Ramos (cell line): Measurements from ENCODE around the gene GALT.

Source experiments
- in situ Hi-C: fragments of 300-500 bp; cut with MboI; formaldehyde crosslinking; loops from one replicate; pipeline ENCODE4 v1.14.3; 2022; ENCODE audit warnings: low sequenced_read_pairs; ENCODE audit not compliant: unreplicated experiment

The GALT gene

DNA sequence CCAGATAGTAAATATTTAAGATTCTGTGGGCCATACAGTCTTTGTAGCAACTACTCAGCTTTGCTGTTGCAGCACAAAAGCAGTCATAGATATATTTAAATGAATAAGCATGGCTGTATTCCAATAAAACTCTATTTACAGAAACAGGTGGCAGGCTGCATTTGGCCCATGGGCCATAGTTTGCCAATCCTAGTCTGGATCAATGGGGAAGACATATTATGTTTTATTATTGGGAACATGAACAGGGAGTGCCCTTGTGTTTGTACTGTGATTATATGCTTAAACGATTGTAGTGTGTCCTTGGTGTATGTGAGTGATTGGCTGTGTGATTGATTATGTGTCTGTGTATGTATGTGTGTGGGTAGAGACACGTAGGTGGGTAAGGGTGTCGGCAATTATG, 28.0 kb downstream of the GALT start:
- in situ Hi-C loops = no loop called here

DNA sequence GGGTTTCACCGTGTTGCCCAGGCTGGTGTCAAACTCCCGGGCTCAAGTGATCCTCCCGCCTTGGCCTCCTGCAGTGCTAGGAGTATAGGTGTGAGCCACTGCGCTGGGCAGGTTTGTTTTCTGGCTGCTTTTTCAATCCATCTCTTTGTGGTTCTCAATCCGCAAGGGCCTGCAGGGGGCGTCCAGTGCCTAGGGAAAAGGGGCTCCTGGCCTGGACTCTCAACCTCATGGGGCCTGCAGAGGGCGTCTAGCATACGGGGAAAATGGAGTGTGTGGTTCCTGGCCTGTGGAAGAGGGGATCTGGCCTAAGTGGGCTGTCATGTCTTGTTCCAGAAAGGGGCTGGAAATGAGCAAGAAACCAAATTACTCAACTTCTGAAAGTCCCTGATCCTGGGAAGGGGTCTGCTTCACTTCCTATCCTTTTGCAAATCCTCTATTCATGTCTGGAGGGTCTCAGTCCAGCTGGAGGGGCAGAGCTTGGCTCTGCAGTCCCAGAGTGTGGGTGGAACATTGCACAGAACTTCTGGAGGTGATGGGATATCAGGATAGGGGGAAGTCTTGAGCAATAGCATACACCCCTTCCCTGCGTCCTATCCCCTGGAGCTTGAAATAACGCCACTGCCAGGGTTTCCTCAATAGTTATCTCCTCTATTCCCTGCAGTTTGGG, 28.7 kb downstream of the GALT start:
- in situ Hi-C loops = no loop called here

GRCh38 chr9:34675869-34676268, 29.4 kb downstream of the GALT start:
- in situ Hi-C loops = no loop called here

DNA sequence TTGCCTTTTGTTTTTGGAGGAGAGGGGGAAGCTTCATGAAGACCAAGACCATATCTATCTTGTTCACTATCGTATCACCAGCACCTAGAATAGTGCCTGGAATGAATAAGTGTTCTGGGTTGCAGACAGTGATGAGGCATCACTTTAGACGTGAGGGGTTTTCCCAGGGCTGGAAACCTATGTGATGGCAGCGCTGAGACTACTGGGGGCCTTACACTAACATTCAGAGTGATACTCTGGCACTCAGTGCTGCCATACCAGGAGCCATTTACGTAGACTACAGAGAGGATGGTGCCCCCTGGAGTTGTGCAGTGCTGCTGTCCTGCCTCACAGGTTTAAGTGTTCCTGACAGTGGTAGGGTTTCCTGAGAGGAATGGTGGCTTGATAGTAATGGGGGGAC, 37.7 kb downstream of the GALT start:
- in situ Hi-C loops = no loop called here

DNA sequence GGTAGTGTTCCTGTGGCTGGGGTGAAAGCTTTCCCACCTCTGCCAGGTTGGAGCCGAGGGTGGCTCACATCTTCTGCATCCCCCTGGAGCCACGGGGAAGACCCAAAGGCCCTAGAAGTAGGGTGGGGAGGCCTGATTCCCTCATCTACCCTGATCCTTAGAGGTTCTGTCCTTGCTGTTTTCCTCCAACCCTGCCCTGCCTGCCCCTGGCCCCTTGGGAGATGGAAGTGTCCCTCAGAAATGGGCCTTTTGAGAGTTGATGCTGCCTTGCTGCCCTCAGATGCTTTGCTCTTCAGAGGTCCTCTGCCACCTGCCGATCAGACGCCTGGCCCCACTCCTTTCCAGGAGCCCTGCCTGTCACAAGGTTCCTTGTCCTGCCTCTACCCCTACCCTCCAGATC, 38.3 kb downstream of the GALT start:
- in situ Hi-C loops = no loop called here

DNA sequence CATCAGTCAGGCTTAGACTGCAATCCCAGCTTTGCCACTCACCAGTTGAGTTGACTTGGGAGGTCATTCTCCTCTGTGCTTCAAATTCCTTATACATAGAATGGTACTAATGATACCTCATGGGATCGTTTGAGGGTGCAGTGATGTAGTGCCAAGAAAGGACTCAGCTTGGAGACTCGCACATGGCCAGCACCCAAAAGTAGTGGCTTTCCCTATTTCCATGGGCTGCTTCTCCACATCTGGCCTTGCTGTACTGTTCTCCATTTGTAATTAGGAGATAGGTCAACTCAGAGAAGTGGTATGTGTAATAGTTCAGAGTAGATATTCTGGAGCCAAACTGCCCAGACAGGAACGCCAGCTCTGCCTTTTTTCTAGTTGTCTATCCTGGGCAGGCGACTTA, 39.1 kb downstream of the GALT start:
- in situ Hi-C loops = no loop called here

DNA sequence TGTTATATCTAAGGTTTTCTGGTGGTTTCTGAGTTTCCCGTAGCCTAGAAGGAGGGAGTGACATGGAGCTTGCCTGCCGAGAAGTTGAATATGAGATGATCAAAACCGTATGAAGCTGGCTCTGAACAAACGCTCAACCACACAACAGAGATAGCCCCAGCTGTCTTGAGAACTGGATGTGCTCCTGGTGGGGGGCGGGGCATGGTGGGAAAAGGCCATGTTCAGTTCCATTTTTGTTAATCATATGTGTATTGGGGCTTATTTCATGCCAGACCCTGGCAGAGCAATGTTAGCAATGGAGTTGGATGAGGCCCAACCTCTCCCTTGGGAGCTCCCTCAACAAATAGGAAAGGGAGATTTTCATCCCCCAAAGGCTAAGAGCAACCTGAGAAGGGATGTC, 39.8 kb downstream of the GALT start:
- in situ Hi-C loops = no loop called here

- in situ Hi-C loops = no loop called here
Observed at GRCh38 chr9:34686732-34687131, 40.3 kb downstream of the GALT start.

DNA sequence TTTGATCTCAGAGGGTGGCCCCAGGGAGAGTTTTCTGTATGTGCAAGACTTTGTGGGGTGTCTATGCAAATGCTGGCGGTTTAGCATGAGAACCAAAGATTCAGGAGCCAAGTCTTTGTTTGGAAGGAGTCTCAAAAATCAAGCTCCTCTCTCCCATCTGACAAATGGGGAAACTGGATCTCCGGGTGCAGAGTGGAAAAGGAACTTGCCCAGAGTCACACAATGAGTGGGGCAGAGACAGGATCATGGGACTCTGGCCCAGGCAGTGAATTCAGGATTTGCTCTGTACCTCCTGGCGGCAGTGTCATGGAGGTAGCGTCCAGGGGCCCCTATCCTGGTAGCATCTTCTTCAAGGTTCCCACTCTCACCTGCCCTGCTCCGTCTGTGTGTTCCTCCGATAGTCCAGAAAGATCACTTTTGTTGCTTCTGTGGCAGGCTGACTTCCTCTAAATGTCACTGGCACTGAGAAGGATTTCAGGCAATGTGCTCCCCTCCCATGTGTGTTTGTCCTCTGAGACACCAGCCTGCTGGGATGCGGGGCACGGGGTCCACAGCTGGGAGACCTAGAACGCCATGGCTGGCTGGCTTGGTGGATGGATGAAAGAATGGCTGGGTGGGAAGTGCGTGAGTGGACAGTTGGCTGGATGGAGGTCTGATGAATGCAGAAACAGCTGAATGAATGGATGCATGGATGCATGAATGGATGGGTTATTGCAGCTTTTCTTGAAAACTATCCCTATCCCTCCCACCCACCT, 41.0 kb downstream of the GALT start:
- in situ Hi-C loops = no loop called here

- in situ Hi-C loops = no loop called here
Observed at GRCh38 chr9:34688329-34689115, 42.0 kb downstream of the GALT start.

DNA sequence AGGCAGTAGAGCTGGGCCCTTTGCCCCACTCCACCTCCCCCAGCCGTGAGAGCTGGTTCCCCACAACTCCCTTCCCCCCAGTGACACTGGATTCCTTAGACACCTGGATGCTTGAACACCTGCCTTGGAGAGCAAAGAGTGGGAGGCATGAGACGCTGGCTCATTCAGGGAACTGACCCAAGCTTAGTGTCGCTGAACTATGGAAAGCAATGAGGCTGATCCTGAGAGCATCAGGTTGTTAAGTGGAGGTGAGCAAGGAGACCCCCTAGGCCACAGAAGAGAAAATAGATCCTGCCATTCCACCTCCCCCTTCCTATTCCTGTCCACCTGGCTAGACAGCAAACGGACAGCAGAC, 42.6 kb downstream of the GALT start:
- in situ Hi-C loops = no loop called here

- in situ Hi-C loops = no loop called here
Observed at GRCh38 chr9:34689512-34689911, 43.0 kb downstream of the GALT start.

GRCh38 chr9:34690983-34691935, 44.8 kb downstream of the GALT start, which contains the start of gene CCL19:
Gene CCL19 (minus strand): TSS chr9:34691276. CDS start chr9:34691139, 137 bp downstream.
- in situ Hi-C loops = no loop called here

GRCh38 chr9:34691936-34692315, 45.5 kb downstream of the GALT start:
- in situ Hi-C loops = no loop called here

- in situ Hi-C loops = no loop called here
Observed at GRCh38 chr9:34693560-34693959, 47.1 kb downstream of the GALT start.

DNA sequence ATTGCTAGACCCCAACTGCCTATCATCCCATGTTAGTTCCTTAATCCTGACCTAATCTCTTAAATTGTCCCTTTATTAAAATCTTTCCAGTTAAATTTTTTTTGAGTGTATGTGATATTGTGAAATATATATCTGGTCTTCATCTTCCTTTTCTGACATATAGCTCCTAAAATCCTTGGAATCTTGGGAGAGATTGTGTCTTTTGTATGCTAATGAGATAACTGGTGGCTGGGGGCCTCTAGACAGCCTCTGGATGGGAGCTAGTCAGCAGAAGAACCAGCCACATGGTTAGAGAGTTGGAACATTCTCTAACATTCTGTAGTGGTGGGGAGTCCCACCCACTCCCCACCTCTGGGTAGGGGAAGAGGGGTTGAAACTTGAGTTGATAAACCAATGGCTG, 48.3 kb downstream of the GALT start:
- in situ Hi-C loops = no loop called here
